GM21367 (cell line): ENCODE data around the gene GBP3.
"Not testable (repeated sequence)": the region's sequence is repeated elsewhere in the genome, so short reads cannot be mapped to it uniquely, and the experiment has no call there.

Source experiments
- ATAC-seq: cut with Tn5 transposase; IDR thresholded peaks from one replicate; pipeline ENCODE4 v1.9.1; 2021; ENCODE audit not compliant: unreplicated experiment

GBP3 gene

GRCh38 chr1:89041119-89041641 lies 18.5 kb upstream of the GBP3 start:
- ATAC-seq: peak; percentile 87

GRCh38 chr1:89040315-89040626 lies 17.6 kb upstream of the GBP3 start:
- no peak for ATAC-seq

- ATAC-seq: no peak
Observed at GRCh38 chr1:89037186-89037585, 14.5 kb upstream of the GBP3 start.

GRCh38 chr1:89035080-89035479 lies 12.4 kb upstream of the GBP3 start:
- no peak for ATAC-seq

- ATAC-seq: not testable (repeated sequence)
Observed at GRCh38 chr1:89034004-89034403, 11.3 kb upstream of the GBP3 start.

GRCh38 chr1:89029051-89029450 lies 6.4 kb upstream of the GBP3 start:
- ATAC-seq: not testable (repeated sequence)

GRCh38 chr1:89025928-89026327 lies 3.3 kb upstream of the GBP3 start:
- ATAC-seq: no peak

GRCh38 chr1:89023026-89023425 lies 360 bp upstream of the GBP3 start:
- no peak for ATAC-seq

GRCh38 chr1:89018318-89018717 lies 4.3 kb downstream of the GBP3 start:
- not testable (repeated sequence) for ATAC-seq

- ATAC-seq: no peak
Observed at GRCh38 chr1:89008511-89008910, 14.2 kb downstream of the GBP3 start.

GRCh38 chr1:89005286-89006151 lies 17.1 kb downstream of the GBP3 start:
- no peak for ATAC-seq

- not testable (repeated sequence) for ATAC-seq
Observed at GRCh38 chr1:89002176-89002575, 20.5 kb downstream of the GBP3 start.

GRCh38 chr1:89001510-89001909 lies 21.2 kb downstream of the GBP3 start:
- ATAC-seq: no peak

- peak; percentile 54 for ATAC-seq
Observed at GRCh38 chr1:88998716-88999115, 23.9 kb downstream of the GBP3 start.

- no peak for ATAC-seq
Observed at GRCh38 chr1:88990426-88990825, 32.2 kb downstream of the GBP3 start.

GRCh38 chr1:88985692-88986091 lies 37.0 kb downstream of the GBP3 start:
- no peak for ATAC-seq

- no peak for ATAC-seq
Observed at GRCh38 chr1:88985032-88985431, 37.6 kb downstream of the GBP3 start.

- no peak for ATAC-seq
Observed at GRCh38 chr1:88984569-88984968, 38.1 kb downstream of the GBP3 start.

- ATAC-seq: no peak
Observed at GRCh38 chr1:88983791-88984559, 38.7 kb downstream of the GBP3 start.

- ATAC-seq: no peak
Observed at GRCh38 chr1:88982055-88982454, 40.6 kb downstream of the GBP3 start.

GRCh38 chr1:88981506-88981905 lies 41.2 kb downstream of the GBP3 start:
- ATAC-seq: not testable (repeated sequence)

- no peak for ATAC-seq
Observed at GRCh38 chr1:88980870-88981269, 41.8 kb downstream of the GBP3 start.
